ENCODE measurements around the gene RAB31.

DNA sequence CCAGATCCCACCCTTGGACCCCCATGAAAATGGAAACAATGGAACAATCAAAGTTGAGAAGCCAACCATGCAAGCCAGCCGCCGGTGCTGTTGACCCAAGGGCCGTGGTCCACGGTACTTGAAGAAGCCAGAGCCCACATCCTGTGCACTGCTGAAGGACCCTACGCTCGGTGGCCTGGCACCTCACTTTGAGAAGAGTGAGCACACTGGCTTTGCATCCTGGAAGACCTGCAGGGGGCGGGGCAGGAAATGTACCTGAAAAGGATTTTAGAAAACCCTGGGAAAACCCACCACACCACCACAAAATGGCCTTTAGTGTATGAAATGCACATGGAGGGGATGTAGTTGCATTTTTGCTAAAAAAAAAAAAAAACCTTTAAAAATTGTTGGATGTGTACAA is 151.1 kb downstream of the RAB31 start:
- TF ChIP-seq, protein P1, sequence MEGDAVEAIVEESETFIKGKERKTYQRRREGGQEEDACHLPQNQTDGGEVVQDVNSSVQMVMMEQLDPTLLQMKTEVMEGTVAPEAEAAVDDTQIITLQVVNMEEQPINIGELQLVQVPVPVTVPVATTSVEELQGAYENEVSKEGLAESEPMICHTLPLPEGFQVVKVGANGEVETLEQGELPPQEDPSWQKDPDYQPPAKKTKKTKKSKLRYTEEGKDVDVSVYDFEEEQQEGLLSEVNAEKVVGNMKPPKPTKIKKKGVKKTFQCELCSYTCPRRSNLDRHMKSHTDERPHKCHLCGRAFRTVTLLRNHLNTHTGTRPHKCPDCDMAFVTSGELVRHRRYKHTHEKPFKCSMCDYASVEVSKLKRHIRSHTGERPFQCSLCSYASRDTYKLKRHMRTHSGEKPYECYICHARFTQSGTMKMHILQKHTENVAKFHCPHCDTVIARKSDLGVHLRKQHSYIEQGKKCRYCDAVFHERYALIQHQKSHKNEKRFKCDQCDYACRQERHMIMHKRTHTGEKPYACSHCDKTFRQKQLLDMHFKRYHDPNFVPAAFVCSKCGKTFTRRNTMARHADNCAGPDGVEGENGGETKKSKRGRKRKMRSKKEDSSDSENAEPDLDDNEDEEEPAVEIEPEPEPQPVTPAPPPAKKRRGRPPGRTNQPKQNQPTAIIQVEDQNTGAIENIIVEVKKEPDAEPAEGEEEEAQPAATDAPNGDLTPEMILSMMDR (IDR thresholded peaks at IDR 0.05) = no peak
- no peak for TF ChIP-seq POLR2A (IDR thresholded peaks at IDR 0.05)
